GM23248 (cell line): ENCODE data around the gene HDHD3.

Experiments
- EZH2 ChIP-seq: fragments of 200-600 bp; sonication (generic); IDR thresholded peaks from 2 replicates; pipeline ENCODE4 v1.6.1; 2018; ENCODE audit warnings: antibody characterized with exemption, mild to moderate bottlenecking; ENCODE audit not compliant: insufficient read depth, poor library complexity, severe bottlenecking
- EZH2phosphoT487 ChIP-seq: fragments of 200-600 bp; sonication (generic); IDR thresholded peaks from 2 replicates; pipeline ENCODE4 v1.6.1; 2018; ENCODE audit warnings: antibody characterized with exemption, moderate library complexity, mild to moderate bottlenecking, low read depth; ENCODE audit not compliant: insufficient read depth

DNA sequence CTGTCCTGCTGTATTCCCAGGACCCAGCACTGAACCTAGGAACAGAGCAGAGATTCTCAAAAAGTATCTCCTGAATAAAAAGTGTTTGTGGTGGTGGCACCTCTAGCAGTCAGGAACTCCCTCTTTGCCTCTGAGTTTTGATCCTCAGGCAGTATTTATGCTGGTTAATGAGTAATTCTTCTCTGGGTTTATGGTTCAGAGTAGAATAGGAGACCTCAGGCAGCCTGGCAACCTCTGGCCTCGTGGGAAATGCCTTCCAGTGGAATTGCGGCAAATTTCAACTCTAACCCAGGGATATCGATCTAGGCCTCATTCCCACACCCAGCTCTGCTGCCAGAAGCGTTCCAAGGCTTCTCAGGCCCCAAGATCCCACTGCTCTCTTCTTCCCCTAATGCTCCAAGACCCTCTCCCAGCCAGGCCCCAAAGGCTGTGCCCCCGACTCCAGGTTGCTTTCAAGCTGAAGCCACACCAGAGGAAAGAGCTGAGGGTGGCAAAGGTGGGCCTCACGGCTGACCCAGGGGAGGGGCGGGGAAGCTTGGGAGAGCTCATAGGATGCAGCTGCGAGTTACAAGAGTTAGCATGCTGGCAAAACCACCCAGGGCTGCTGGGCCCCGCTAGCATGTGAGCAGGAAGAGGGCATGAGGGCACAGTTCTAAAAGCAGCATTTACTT lies 10.9 kb upstream of the HDHD3 start:
- TF ChIP-seq EZH2 = no peak
- TF ChIP-seq EZH2phosphoT487 = no peak
